Effector memory CD8-positive, alpha-beta T cell (primary cell): ENCODE measurements around the gene ZDHHC11.
A peak's percentile ranks its signal among the peaks of the same experiment; 100 is the strongest.
"Not testable (repeated sequence)": the region's sequence is repeated elsewhere in the genome, so short reads cannot be mapped to it uniquely, and the experiment has no call there.

Experiments
- ATAC-seq: fragments of 150-1000 bp; cut with Tn5 transposase; replicated peaks from 2 replicates; pipeline ENCODE4 v1.10.0; 2021; ENCODE audit warnings: mild to moderate bottlenecking, moderate library complexity
- DNase-seq, 3 experiments: peaks; one replicate each; pipeline ENCODE4 v3.0.0; 2021
- H3K27ac Mint-ChIP-seq, 2 donors: one replicate each; pipeline ENCODE4 v1.8.0; 2022; ENCODE audit warnings: mild to moderate bottlenecking in 2 of 2, mixed read lengths in 2 of 2, moderate library complexity in 2 of 2
- H3K27me3 Mint-ChIP-seq, 2 donors: one replicate each; pipeline ENCODE4 v1.8.0; 2022; ENCODE audit warnings: mixed read lengths in 2 of 2
- H3K36me3 Mint-ChIP-seq: one replicate; pipeline ENCODE4 v1.8.0; 2022; ENCODE audit warnings: mild to moderate bottlenecking, moderate library complexity, mixed read lengths; ENCODE audit not compliant: insufficient read depth
- H3K4me1 Mint-ChIP-seq, 2 donors: one replicate each; pipeline ENCODE4 v1.8.0; 2022; ENCODE audit warnings: low read depth in 2 of 2, mixed read lengths in 2 of 2
- H3K4me3 Mint-ChIP-seq, 2 donors: one replicate each; pipeline ENCODE4 v1.8.0; 2022; ENCODE audit warnings: mild to moderate bottlenecking in 2 of 2, mixed read lengths in 2 of 2, moderate library complexity in 2 of 2
- H3K9me3 Mint-ChIP-seq, 2 donors: one replicate each; pipeline ENCODE4 v1.8.0; 2022; ENCODE audit warnings: mixed read lengths in 2 of 2

ZDHHC11 gene

GRCh38 chr5:860506-861150 is 9.8 kb upstream of the ZDHHC11 start:
- H3K36me3 Mint-ChIP-seq, result peaks cover 18% of the 10 kb centered on the region
- H3K27me3 Mint-ChIP-seq, result no peaks in the 10 kb centered on the region
- no peaks in the 10 kb centered on the region for H3K9me3 Mint-ChIP-seq
- no peak for ATAC-seq
- H3K27ac Mint-ChIP-seq, result peak overlapping the region in 1 of 2 donors; percentile 46
- no peak for DNase-seq
- no peak overlapping the region for H3K4me3 Mint-ChIP-seq
- H3K4me1 Mint-ChIP-seq, result peaks cover 0 to 4% of the 10 kb centered on the region in 2 donors

- ATAC-seq (no peak), DNase-seq (no peak)
- Mint-ChIP-seq H3K36me3 (peaks cover 18% of the 10 kb centered on the region), H3K4me1 (peaks cover 0 to 4% of the 10 kb centered on the region in 2 donors), H3K4me3 (no peak overlapping the region), H3K9me3 (no peaks in the 10 kb centered on the region), H3K27me3 (no peaks in the 10 kb centered on the region), H3K27ac (no peak overlapping the region)
These were observed 9.1 kb upstream of the ZDHHC11 start for GRCh38 chr5:859798-860296.

GRCh38 chr5:859391-859790 is 8.6 kb upstream of the ZDHHC11 start:
- H3K4me3 Mint-ChIP-seq, result no peak overlapping the region
- peaks cover 0 to 4% of the 10 kb centered on the region in 2 donors for H3K4me1 Mint-ChIP-seq
- H3K27me3 Mint-ChIP-seq, result no peaks in the 10 kb centered on the region
- no peak for ATAC-seq
- peaks cover 18% of the 10 kb centered on the region for H3K36me3 Mint-ChIP-seq
- no peak overlapping the region for H3K27ac Mint-ChIP-seq
- no peaks in the 10 kb centered on the region for H3K9me3 Mint-ChIP-seq
- no peak for DNase-seq

- Mint-ChIP-seq H3K4me1 (peaks cover 0 to 4% of the 10 kb centered on the region in 2 donors), H3K36me3 (peaks cover 18% of the 10 kb centered on the region), H3K27me3 (no peaks in the 10 kb centered on the region), H3K9me3 (no peaks in the 10 kb centered on the region), H3K4me3 (no peak overlapping the region), H3K27ac (peak overlapping the region in 1 of 2 donors; percentile 16)
- ATAC-seq (no peak), DNase-seq (no peak)
These were observed 7.9 kb upstream of the ZDHHC11 start for GRCh38 chr5:858726-859125.

GRCh38 chr5:856531-857425 is 6.0 kb upstream of the ZDHHC11 start:
- H3K27ac Mint-ChIP-seq, result no peak overlapping the region
- H3K9me3 Mint-ChIP-seq, result no peaks in the 10 kb centered on the region
- H3K27me3 Mint-ChIP-seq, result peaks cover 8 to 9% of the 10 kb centered on the region in 2 donors
- no peak overlapping the region for H3K4me3 Mint-ChIP-seq
- DNase-seq, result no peak
- peaks cover 0 to 3% of the 10 kb centered on the region in 2 donors for H3K4me1 Mint-ChIP-seq
- ATAC-seq, result peak; percentile 53
- H3K36me3 Mint-ChIP-seq, result peaks cover 12% of the 10 kb centered on the region

GRCh38 chr5:855771-856530 is 5.2 kb upstream of the ZDHHC11 start:
- Mint-ChIP-seq H3K4me1 (peaks cover 0 to 2% of the 10 kb centered on the region in 2 donors), H3K27me3 (peaks cover 11 to 12% of the 10 kb centered on the region in 2 donors), H3K4me3 (no peak overlapping the region), H3K36me3 (peaks cover 8% of the 10 kb centered on the region), H3K9me3 (no peaks in the 10 kb centered on the region), H3K27ac (no peak overlapping the region)
- no peak for DNase-seq
- peak; percentile 56 for ATAC-seq

GRCh38 chr5:854966-855743 is 4.4 kb upstream of the ZDHHC11 start:
- H3K27me3 Mint-ChIP-seq, result peaks cover 11 to 13% of the 10 kb centered on the region in 2 donors
- ATAC-seq, result no peak

GRCh38 chr5:854217-854616 is 3.4 kb upstream of the ZDHHC11 start:
- Mint-ChIP-seq H3K27me3 (peaks cover 11 to 16% of the 10 kb centered on the region in 2 donors), H3K4me3 (no peak overlapping the region), H3K27ac (no peak overlapping the region), H3K4me1 (peaks cover 0 to 2% of the 10 kb centered on the region in 2 donors), H3K9me3 (no peaks in the 10 kb centered on the region), H3K36me3 (peaks cover 8% of the 10 kb centered on the region)
- DNase-seq (no peak), ATAC-seq (no peak)

More at GRCh38 chr5:854966-855743, 4.4 kb upstream of the ZDHHC11 start:
- peaks cover 0 to 2% of the 10 kb centered on the region in 2 donors for H3K4me1 Mint-ChIP-seq
- DNase-seq, result no peak
- H3K9me3 Mint-ChIP-seq, result no peaks in the 10 kb centered on the region
- H3K27ac Mint-ChIP-seq, result peak overlapping the region in 1 of 2 donors; percentile 76
- no peak overlapping the region for H3K4me3 Mint-ChIP-seq
- peaks cover 8% of the 10 kb centered on the region for H3K36me3 Mint-ChIP-seq

- Mint-ChIP-seq H3K27me3 (peaks cover 11 to 16% of the 10 kb centered on the region in 2 donors), H3K27ac (peak overlapping the region in 1 of 2 donors; percentile 7)
- H3K36me3 Mint-ChIP-seq, DNase-seq, ATAC-seq, H3K9me3 Mint-ChIP-seq, H3K4me3 Mint-ChIP-seq, H3K4me1 Mint-ChIP-seq: not testable (repeated sequence)
These were observed 2.8 kb upstream of the ZDHHC11 start for GRCh38 chr5:853416-854090.

GRCh38 chr5:852431-853401 is 1.9 kb upstream of the ZDHHC11 start:
- H3K27ac Mint-ChIP-seq, result peak overlapping the region; percentile 7 to 41
- DNase-seq (no peak), ATAC-seq (no peak)
- peaks cover 11 to 16% of the 10 kb centered on the region in 2 donors for H3K27me3 Mint-ChIP-seq
- peaks cover 4% of the 10 kb centered on the region for H3K36me3 Mint-ChIP-seq
- no peaks in the 10 kb centered on the region for H3K9me3 Mint-ChIP-seq
- H3K4me1 Mint-ChIP-seq, result no peaks in the 10 kb centered on the region
- no peak overlapping the region for H3K4me3 Mint-ChIP-seq

GRCh38 chr5:852018-852417 is 1.2 kb upstream of the ZDHHC11 start:
- peak overlapping the region in 1 of 2 donors; percentile 41 for H3K27ac Mint-ChIP-seq
- peaks cover 11 to 16% of the 10 kb centered on the region in 2 donors for H3K27me3 Mint-ChIP-seq
- H3K4me1 Mint-ChIP-seq, result peaks cover 0 to under 1% of the 10 kb centered on the region in 2 donors
- H3K36me3 Mint-ChIP-seq, result peaks cover 4% of the 10 kb centered on the region
- no peaks in the 10 kb centered on the region for H3K9me3 Mint-ChIP-seq
- no peak overlapping the region for H3K4me3 Mint-ChIP-seq
- DNase-seq, result no peak
- ATAC-seq, result no peak
